ENCODE data around the gene HDAC9.

Gene HDAC9

GRCh38 chr7:18531539-18531938, 36.0 kb downstream of the HDAC9 start:
- no peak overlapping the region for H3K4me3 Mint-ChIP-seq
- no peak overlapping the region for H3K27ac Mint-ChIP-seq
- no peaks in the 10 kb centered on the region for H3K27me3 Mint-ChIP-seq
- H3K36me3 Mint-ChIP-seq = no peaks in the 10 kb centered on the region
- no peaks in the 10 kb centered on the region for H3K4me1 Mint-ChIP-seq
- H3K9me3 Mint-ChIP-seq = peaks cover 6% of the 10 kb centered on the region

GRCh38 chr7:18532813-18533212, 37.3 kb downstream of the HDAC9 start:
- Mint-ChIP-seq H3K27ac (no peak overlapping the region), H3K9me3 (peaks cover 3% of the 10 kb centered on the region), H3K27me3 (no peaks in the 10 kb centered on the region), H3K4me1 (no peaks in the 10 kb centered on the region), H3K36me3 (no peaks in the 10 kb centered on the region), H3K4me3 (no peak overlapping the region)

- Mint-ChIP-seq H3K27ac (no peak overlapping the region), H3K4me1 (no peaks in the 10 kb centered on the region), H3K4me3 (no peak overlapping the region), H3K9me3 (peaks cover 3% of the 10 kb centered on the region), H3K27me3 (no peaks in the 10 kb centered on the region), H3K36me3 (no peaks in the 10 kb centered on the region)
These were observed 38.9 kb downstream of the HDAC9 start for GRCh38 chr7:18534481-18534880.

DNA sequence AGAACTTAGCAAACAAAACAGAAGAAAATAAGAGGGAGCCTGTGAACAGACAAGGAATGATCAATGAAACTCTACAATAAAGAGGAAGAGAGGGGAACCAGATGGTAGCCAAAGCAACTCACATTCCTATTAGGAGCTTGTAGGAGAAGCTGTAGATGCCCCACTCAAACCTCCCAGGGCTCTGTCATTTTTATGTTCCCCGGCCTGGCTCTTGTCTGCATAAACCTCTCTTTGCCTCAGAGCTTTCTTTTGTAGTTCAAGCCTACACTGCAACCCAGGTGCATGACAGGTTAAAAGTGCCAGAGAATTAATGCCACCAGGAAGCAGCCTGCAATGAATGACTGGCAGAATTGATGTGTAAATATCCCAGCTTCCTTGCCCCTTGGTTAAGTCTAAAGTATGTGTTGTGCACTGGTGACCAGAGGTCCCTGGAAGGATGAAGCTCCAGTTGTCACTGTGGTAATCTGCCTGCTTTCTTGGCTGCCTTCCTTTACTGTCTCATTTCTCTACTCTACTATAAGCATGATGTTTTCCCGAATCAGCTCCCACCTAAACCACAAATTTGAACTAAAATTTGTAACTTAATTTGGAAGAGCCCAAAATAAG, 40.4 kb downstream of the HDAC9 start:
- peaks cover 3% of the 10 kb centered on the region for H3K9me3 Mint-ChIP-seq
- no peaks in the 10 kb centered on the region for H3K36me3 Mint-ChIP-seq
- H3K27me3 Mint-ChIP-seq = no peaks in the 10 kb centered on the region
- no peak overlapping the region for H3K4me3 Mint-ChIP-seq
- no peak overlapping the region for H3K27ac Mint-ChIP-seq
- no peaks in the 10 kb centered on the region for H3K4me1 Mint-ChIP-seq

- peaks cover 3% of the 10 kb centered on the region for H3K9me3 Mint-ChIP-seq
- no peak overlapping the region for H3K27ac Mint-ChIP-seq
- no peaks in the 10 kb centered on the region for H3K4me1 Mint-ChIP-seq
- no peaks in the 10 kb centered on the region for H3K27me3 Mint-ChIP-seq
- H3K36me3 Mint-ChIP-seq = no peaks in the 10 kb centered on the region
- H3K4me3 Mint-ChIP-seq = no peak overlapping the region
These were observed 40.9 kb downstream of the HDAC9 start for GRCh38 chr7:18536486-18536885.

- H3K27ac Mint-ChIP-seq = no peak overlapping the region
These were observed 43.2 kb downstream of the HDAC9 start for GRCh38 chr7:18538554-18539250.

GRCh38 chr7:18540396-18540795, 44.8 kb downstream of the HDAC9 start:
- no peaks in the 10 kb centered on the region for H3K9me3 Mint-ChIP-seq
- no peaks in the 10 kb centered on the region for H3K27me3 Mint-ChIP-seq
- H3K36me3 Mint-ChIP-seq = no peaks in the 10 kb centered on the region
- H3K27ac Mint-ChIP-seq = no peak overlapping the region
- no peak overlapping the region for H3K4me3 Mint-ChIP-seq
- no peaks in the 10 kb centered on the region for H3K4me1 Mint-ChIP-seq

More at GRCh38 chr7:18538554-18539250, 43.2 kb downstream of the HDAC9 start:
- Mint-ChIP-seq H3K36me3 (no peaks in the 10 kb centered on the region), H3K9me3 (no peaks in the 10 kb centered on the region), H3K27me3 (no peaks in the 10 kb centered on the region), H3K4me3 (no peak overlapping the region), H3K4me1 (no peaks in the 10 kb centered on the region)

- Mint-ChIP-seq H3K27ac (no peak overlapping the region), H3K27me3 (no peaks in the 10 kb centered on the region), H3K9me3 (no peaks in the 10 kb centered on the region), H3K4me1 (no peaks in the 10 kb centered on the region), H3K36me3 (no peaks in the 10 kb centered on the region), H3K4me3 (no peak overlapping the region)
These were observed 45.8 kb downstream of the HDAC9 start for GRCh38 chr7:18541181-18541870.

GRCh38 chr7:18541871-18542212, 46.3 kb downstream of the HDAC9 start:
- H3K4me3 Mint-ChIP-seq = no peak overlapping the region
- no peaks in the 10 kb centered on the region for H3K36me3 Mint-ChIP-seq
- no peak overlapping the region for H3K27ac Mint-ChIP-seq
- no peaks in the 10 kb centered on the region for H3K9me3 Mint-ChIP-seq
- H3K4me1 Mint-ChIP-seq = no peaks in the 10 kb centered on the region
- H3K27me3 Mint-ChIP-seq = no peaks in the 10 kb centered on the region

DNA sequence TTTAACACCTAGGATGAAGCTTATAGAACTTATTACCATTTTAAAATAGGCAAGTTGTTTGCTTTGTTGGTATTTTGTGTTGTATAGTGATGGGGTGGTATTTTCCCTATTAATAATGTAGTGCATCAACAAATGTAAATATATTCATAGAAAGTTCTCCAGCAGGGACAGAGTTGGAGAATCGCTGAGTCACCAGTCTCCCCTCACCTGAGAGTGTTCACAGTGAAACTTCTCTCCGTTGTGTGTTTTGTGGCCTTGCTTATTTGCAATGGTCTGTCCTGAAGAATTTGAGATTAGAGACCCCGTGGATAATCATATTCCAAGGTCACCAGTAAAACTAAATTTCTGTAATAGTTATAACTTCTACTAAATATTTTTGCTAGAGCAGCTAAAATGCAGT, 51.0 kb downstream of the HDAC9 start:
- Mint-ChIP-seq H3K9me3 (no peaks in the 10 kb centered on the region), H3K27ac (no peak overlapping the region), H3K4me3 (no peak overlapping the region), H3K27me3 (no peaks in the 10 kb centered on the region), H3K4me1 (no peaks in the 10 kb centered on the region), H3K36me3 (no peaks in the 10 kb centered on the region)

- no peaks in the 10 kb centered on the region for H3K9me3 Mint-ChIP-seq
- no peaks in the 10 kb centered on the region for H3K4me1 Mint-ChIP-seq
- H3K36me3 Mint-ChIP-seq = no peaks in the 10 kb centered on the region
- H3K27me3 Mint-ChIP-seq = no peaks in the 10 kb centered on the region
- no peak overlapping the region for H3K27ac Mint-ChIP-seq
- H3K4me3 Mint-ChIP-seq = no peak overlapping the region
These were observed 52.1 kb downstream of the HDAC9 start for GRCh38 chr7:18547509-18548187.

DNA sequence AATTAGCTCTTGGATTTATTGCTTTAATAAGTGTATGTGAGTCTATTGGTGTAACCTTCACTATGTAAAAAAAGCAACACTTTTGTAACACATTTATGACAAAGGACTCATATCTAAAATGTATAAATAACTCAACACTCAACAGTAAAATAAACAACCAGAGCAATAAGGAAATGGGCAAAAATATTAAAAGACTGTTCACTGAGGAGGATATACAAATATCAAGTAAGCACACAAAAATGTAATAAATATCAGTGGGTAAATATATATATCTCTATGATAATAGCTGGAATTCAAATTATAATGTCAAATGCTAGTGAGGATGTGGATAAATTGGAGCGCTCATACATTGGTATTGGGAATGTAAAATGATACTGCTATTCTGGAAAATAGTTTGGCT, 53.0 kb downstream of the HDAC9 start:
- H3K27ac Mint-ChIP-seq = no peak overlapping the region
- no peaks in the 10 kb centered on the region for H3K9me3 Mint-ChIP-seq
- no peak overlapping the region for H3K4me3 Mint-ChIP-seq
- no peaks in the 10 kb centered on the region for H3K4me1 Mint-ChIP-seq
- H3K27me3 Mint-ChIP-seq = no peaks in the 10 kb centered on the region
- H3K36me3 Mint-ChIP-seq = no peaks in the 10 kb centered on the region

GRCh38 chr7:18550574-18550973, 55.0 kb downstream of the HDAC9 start:
- no peaks in the 10 kb centered on the region for H3K4me1 Mint-ChIP-seq
- no peak overlapping the region for H3K27ac Mint-ChIP-seq
- no peaks in the 10 kb centered on the region for H3K36me3 Mint-ChIP-seq
- H3K27me3 Mint-ChIP-seq = no peaks in the 10 kb centered on the region
- no peaks in the 10 kb centered on the region for H3K9me3 Mint-ChIP-seq
- H3K4me3 Mint-ChIP-seq = no peak overlapping the region

- no peaks in the 10 kb centered on the region for H3K27me3 Mint-ChIP-seq
- no peak overlapping the region for H3K4me3 Mint-ChIP-seq
- no peaks in the 10 kb centered on the region for H3K4me1 Mint-ChIP-seq
- H3K36me3 Mint-ChIP-seq = no peaks in the 10 kb centered on the region
- H3K9me3 Mint-ChIP-seq = no peaks in the 10 kb centered on the region
- H3K27ac Mint-ChIP-seq = no peak overlapping the region
These were observed 56.9 kb downstream of the HDAC9 start for GRCh38 chr7:18552316-18552916.

GRCh38 chr7:18552943-18553604, 57.5 kb downstream of the HDAC9 start:
- no peak overlapping the region for H3K4me3 Mint-ChIP-seq
- H3K27ac Mint-ChIP-seq = no peak overlapping the region
- no peaks in the 10 kb centered on the region for H3K27me3 Mint-ChIP-seq
- H3K36me3 Mint-ChIP-seq = no peaks in the 10 kb centered on the region
- no peaks in the 10 kb centered on the region for H3K9me3 Mint-ChIP-seq
- no peaks in the 10 kb centered on the region for H3K4me1 Mint-ChIP-seq
